Left ventricle myocardium inferior (tissue), 1 donor: ENCODE measurements around the gene IL1RAPL1. TPM values are rescaled to one million over a fixed set of nuclear protein-coding genes. Genes with fewer than 3 reads are reported as not detected.

ENCODE experiments used
- DNase-seq: peaks from one replicate; pipeline ENCODE4 v3.0.0-alpha.2; 2020
- H3K27ac ChIP-seq: fragments of 200-600 bp; replicated peaks from 2 replicates; pipeline ENCODE4 v1.8.0; 2021
- H3K27me3 ChIP-seq: fragments of 200-600 bp; 2 replicates; pipeline ENCODE4 v1.8.0; 2021; ENCODE audit warnings: low read depth
- H3K36me3 ChIP-seq: fragments of 200-600 bp; 2 replicates; pipeline ENCODE4 v1.8.0; 2021
- H3K4me1 ChIP-seq: fragments of 200-600 bp; 2 replicates; pipeline ENCODE4 v1.8.0; 2021
- H3K4me3 ChIP-seq: fragments of 200-600 bp; 2 replicates; pipeline ENCODE4 v1.8.0; 2021; ENCODE audit warnings: mild to moderate bottlenecking, moderate library complexity
- H3K9me3 ChIP-seq: fragments of 200-600 bp; replicated peaks from 2 replicates; pipeline ENCODE4 v1.8.0; 2021
- intact Hi-C: fragments of 100-400 bp; cut with micrococcal nuclease; formaldehyde crosslinking; loops from one replicate; pipeline ENCODE4 v1.11.0; 2022
- total RNA-seq: library from RNA; stranded (reverse); fragmentation: NEBNext Ultra II Directional; extraction: Animal tissue kit (Norgen Biotek cat#: 25700); gene quantifications from one replicate; pipeline ENCODE4 v1.2.1, GENCODE V29; 2021
- TF ChIP-seq, protein P1 (sequence below): fragments of 200-600 bp; IDR thresholded peaks from 2 replicates; pipeline ENCODE4 v1.8.0; 2021; ENCODE audit warnings: antibody characterized with exemption, mild to moderate bottlenecking, borderline replicate concordance
- donor health status: DM: no; HTN: yes; CAD: no; lungs with severe emphysema.

IL1RAPL1 gene
- total RNA-seq, 1 donor from 2014 or later, result 1.9 TPM

DNA sequence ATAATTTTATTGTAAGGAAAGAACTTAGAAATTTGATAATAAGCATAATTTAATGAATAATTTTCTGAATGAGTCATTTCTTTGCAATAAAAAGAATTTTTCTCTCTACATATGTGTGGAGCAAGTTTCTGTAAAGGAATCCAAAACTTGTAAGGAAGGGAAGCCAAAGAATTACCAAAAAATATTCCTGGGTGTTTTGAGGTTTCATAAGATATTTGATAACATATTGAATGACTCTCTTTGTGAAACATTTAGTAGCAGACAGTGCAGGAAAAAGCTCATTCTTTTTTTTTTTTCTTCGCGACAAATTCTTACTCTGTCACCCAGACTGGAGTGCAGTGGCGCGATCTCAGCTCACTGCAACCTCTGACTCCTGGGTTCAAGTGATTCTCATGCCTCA, 1159.1 kb downstream of the IL1RAPL1 start:
- TF ChIP-seq, protein P1, sequence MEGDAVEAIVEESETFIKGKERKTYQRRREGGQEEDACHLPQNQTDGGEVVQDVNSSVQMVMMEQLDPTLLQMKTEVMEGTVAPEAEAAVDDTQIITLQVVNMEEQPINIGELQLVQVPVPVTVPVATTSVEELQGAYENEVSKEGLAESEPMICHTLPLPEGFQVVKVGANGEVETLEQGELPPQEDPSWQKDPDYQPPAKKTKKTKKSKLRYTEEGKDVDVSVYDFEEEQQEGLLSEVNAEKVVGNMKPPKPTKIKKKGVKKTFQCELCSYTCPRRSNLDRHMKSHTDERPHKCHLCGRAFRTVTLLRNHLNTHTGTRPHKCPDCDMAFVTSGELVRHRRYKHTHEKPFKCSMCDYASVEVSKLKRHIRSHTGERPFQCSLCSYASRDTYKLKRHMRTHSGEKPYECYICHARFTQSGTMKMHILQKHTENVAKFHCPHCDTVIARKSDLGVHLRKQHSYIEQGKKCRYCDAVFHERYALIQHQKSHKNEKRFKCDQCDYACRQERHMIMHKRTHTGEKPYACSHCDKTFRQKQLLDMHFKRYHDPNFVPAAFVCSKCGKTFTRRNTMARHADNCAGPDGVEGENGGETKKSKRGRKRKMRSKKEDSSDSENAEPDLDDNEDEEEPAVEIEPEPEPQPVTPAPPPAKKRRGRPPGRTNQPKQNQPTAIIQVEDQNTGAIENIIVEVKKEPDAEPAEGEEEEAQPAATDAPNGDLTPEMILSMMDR, result no peak
- Histone ChIP-seq H3K4me1 (no peaks in the 10 kb centered on the region), H3K9me3 (no peaks in the 10 kb centered on the region), H3K4me3 (no peak overlapping the region), H3K27ac (no peak overlapping the region), H3K36me3 (no peaks in the 10 kb centered on the region), H3K27me3 (no peaks in the 10 kb centered on the region)
- DNase-seq, result no peak
- intact Hi-C loops, result no loop called here

DNA sequence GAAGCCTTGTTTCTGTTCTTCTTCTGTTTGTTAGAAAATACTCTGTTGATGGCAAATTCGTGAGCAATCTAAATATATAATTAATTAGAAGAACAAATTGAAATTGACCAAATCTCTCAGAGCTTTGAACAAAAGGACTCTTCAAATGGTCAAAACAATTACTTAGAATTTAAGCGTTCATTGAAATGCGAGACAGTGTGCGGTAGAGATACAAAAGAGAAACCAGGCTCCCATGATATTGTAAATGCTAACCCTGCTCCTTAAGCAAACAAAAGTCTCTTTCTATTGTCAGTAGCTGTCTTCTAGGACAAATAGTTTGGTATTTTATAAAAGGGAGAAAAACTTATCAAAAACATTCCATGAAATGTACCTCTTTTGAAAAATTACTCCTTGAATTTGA, 1174.8 kb downstream of the IL1RAPL1 start:
- Histone ChIP-seq H3K36me3 (no peaks in the 10 kb centered on the region), H3K27me3 (no peaks in the 10 kb centered on the region), H3K9me3 (no peaks in the 10 kb centered on the region), H3K27ac (no peak overlapping the region), H3K4me3 (no peak overlapping the region), H3K4me1 (no peaks in the 10 kb centered on the region)
- DNase-seq, result no peak
- TF ChIP-seq, protein P1, result no peak
- intact Hi-C loops, result no loop called here

DNA sequence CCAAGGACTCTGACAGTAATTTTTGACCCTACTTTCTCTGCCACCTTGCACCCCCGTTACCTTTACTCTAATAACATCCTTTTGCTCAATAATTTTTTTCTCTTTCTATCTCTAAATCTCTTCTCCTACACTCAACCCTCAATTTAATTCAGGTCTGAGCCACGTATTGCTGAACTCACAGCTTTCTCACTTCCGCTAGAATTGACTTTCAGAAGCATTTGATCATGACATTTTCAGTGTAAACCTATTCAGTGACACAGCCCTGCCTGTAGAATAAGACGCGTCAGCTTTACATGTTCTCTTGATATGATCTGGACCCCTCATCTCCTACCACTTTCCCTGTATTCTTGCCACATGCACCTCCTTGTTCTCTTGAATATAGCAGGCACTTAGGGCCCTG, 1188.6 kb downstream of the IL1RAPL1 start:
- intact Hi-C loops, result no loop called here
- Histone ChIP-seq H3K9me3 (no peaks in the 10 kb centered on the region), H3K36me3 (no peaks in the 10 kb centered on the region), H3K27ac (no peak overlapping the region), H3K4me3 (no peak overlapping the region), H3K4me1 (no peaks in the 10 kb centered on the region), H3K27me3 (no peaks in the 10 kb centered on the region)
- TF ChIP-seq, protein P1, result no peak
- DNase-seq, result no peak

DNA sequence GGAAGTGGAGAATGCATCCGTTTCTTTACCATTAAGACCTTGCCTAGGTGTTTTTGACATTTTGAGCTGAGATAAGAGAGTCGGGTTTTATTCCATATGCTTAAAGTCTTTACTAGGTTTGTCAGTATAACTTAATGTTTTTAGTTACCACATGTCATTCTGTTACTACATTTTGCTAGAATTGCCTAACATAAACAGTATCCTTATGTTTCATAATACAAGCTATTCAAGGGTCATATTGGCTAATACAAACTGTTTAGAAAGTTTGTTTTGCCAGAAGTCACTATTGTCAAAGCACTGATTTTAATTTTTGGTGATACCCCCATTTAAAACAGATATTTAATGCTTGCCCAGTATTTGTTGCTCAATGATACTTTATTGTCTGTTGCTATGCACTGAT, 1200.4 kb downstream of the IL1RAPL1 start:
- no peak for DNase-seq
- H3K4me1 ChIP-seq, result no peaks in the 10 kb centered on the region
- H3K27me3 ChIP-seq, result no peaks in the 10 kb centered on the region
- TF ChIP-seq, protein P1, result no peak
- H3K27ac ChIP-seq, result no peak overlapping the region
- H3K36me3 ChIP-seq, result no peaks in the 10 kb centered on the region
- H3K4me3 ChIP-seq, result no peak overlapping the region
- no peaks in the 10 kb centered on the region for H3K9me3 ChIP-seq
- intact Hi-C loops, result no loop called here

DNA sequence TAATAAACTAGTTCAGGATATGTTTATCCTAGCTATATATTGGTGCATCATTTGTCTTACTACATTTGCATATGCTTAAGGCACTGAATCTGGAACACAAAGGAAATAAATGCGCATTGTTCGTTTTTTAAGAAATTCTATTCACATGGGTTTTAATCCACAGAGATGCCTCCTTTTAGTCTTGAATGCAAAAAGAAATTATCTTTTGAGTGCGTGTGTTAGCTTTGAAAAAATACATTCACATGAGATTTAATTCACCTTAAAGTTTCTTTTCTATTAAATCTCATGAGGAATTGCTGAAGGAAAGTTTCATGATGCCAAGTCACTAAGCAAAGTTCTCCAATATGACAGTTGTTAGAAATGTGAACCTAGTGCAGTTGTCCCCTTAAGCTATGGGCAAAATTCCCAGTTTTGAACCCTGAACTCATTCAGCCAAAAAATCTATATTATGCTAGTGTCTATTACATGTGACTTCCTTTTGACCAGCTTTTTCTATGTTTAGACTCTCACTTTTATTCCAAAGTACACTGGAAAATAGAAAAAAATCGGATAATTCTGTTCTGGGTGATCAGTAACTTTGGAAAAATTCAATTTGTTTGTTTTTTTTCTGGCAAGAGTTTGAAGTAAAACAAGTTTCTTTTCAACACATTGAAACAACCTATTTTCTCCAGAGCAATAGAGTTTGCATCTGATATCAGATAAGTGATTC, 1201.9 kb downstream of the IL1RAPL1 start:
- intact Hi-C loops, result no loop called here

More for the DNA sequence above, 1201.9 kb downstream of the IL1RAPL1 start:
- no peak overlapping the region for H3K27ac ChIP-seq
- no peaks in the 10 kb centered on the region for H3K36me3 ChIP-seq
- DNase-seq, result no peak
- no peaks in the 10 kb centered on the region for H3K9me3 ChIP-seq
- no peaks in the 10 kb centered on the region for H3K4me1 ChIP-seq
- no peaks in the 10 kb centered on the region for H3K27me3 ChIP-seq
- TF ChIP-seq, protein P1, result no peak
- H3K4me3 ChIP-seq, result no peak overlapping the region
